ENCODE results near the gene TDG.
"Not testable (repeated sequence)": the region's sequence is repeated elsewhere in the genome, so short reads cannot be mapped to it uniquely, and the experiment has no call there.

TDG gene

DNA sequence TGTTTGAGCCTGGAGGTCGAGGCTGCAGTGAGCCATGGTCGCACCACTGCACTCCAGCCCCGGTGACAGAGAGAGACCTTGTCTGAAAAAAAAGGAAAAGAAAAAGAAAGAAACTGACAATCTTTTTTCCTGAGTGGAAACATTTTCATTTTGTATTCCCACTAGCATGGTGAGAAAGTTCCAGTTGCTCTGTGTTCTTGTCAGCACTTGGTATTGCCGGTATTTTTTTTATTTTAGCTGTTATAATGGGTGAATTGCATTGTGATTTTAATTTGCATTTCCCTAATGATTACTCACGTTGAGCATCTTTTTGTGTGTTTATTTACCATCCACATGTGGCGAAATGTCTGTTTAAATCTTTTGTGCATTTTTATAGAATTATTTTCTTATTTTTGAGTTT lies 58.7 kb downstream of the TDG start:
- no peak for DNase-seq

GRCh38 chr12:104025771-104026170 lies 60.1 kb downstream of the TDG start:
- no peak for DNase-seq

DNA sequence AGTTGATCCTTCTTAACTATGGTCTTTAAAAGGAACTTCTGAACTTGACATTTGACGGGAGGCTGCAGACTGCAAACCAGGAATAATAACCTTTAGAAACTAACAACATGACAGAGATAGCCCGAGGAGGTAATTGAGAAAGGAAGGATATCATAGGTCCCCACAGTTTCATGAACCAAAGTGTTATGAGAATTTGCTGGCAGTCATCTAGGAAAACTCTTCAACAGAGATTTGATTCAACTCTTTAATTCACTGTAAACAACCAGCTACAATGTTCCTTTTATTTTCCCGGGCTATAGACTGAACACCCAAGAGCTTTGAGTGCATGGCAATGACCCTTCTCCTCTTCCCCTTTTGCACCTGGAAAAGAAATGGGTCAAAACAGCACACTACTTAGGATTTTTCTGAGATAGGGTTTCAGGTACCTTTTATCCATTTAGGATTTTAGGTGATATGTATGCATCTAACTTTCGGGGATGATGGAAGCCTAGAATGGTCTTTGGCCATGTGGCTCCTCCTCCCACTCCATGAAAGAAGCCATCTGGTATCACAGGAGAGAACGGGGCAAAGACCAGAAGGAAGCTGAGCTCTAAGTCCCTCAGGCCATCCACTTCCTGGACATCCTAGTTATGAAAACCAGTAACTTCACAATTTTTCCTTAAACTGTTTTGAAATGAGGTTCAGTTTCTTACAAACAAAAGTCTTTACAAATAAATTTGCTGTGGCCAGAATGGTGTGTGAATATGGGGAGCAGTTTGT lies 61.3 kb downstream of the TDG start:
- DNase-seq = no peak

DNA sequence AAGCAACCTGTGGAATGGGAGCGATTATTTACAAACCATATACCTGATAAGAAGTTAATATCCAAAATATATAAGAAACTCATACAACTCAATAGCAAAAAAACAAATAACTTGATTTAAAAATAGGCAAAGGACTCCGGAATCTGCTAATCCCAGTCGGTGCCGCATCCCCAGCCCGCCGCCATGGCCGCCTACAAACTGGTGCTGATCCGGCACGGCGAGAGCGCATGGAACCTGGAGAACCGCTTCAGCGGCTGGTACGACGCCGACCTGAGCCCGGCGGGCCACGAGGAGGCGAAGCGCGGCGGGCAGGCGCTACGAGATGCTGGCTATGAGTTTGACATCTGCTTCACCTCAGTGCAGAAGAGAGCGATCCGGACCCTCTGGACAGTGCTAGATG lies 64.9 kb downstream of the TDG start:
- DNase-seq = not testable (repeated sequence)

DNA sequence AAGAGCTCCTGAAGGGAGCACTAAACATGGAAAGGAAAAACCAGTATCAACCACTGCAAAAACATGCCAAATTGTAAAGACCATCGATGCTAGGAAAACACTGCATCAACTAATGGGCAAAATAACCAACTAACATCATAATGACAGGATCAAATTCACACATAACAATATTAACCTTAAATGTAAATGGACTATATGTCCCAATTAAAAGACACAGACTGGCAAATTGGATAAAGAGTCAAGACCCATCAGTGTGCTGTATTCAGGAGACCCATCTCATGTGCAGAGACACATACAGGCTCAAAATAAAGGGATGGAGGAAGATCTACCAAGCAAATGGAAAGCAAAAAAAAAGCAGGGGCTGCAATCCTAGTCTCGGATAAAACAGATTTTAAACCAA lies 70.5 kb downstream of the TDG start:
- DNase-seq = not testable (repeated sequence)

Data from fibroblast of skin of right quadriceps (primary cell).